ENCODE results near the gene G6PC1. TPM values are rescaled to one million over a fixed set of nuclear protein-coding genes. Genes with fewer than 3 reads are reported as not detected.
"Not testable (repeated sequence)": the region's sequence is repeated elsewhere in the genome, so short reads cannot be mapped to it uniquely, and the experiment has no call there.

G6PC1 gene
- total and polyA plus RNA-seq, 2 experiments from 2014 or later: not detected

GRCh38 chr17:42880776-42881310 is 19.8 kb upstream of the G6PC1 start:
- in situ Hi-C loops (cut with MboI): no loop called here
- no peak for DNase-seq
- H3F3A ChIP-seq (ENCODE audit: insufficient read depth): no peaks in the 10 kb centered on the region
- H3K79me2 ChIP-seq (ENCODE audit: insufficient read depth): no peaks in the 10 kb centered on the region
- no peaks in the 10 kb centered on the region for H3K9me3 ChIP-seq (ENCODE audit: low read depth)
- no peak overlapping the region for H3K4me2 ChIP-seq (ENCODE audit: unreplicated experiment)
- peaks cover 20% of the 10 kb centered on the region for H3K27me3 ChIP-seq (replicated peaks; ENCODE audit: insufficient read depth)
- no peak overlapping the region for H3K9ac ChIP-seq
- no peaks in the 10 kb centered on the region for H3K4me1 ChIP-seq (ENCODE audit: insufficient read depth)
- no peak overlapping the region for H3K4me3 ChIP-seq
- no peaks in the 10 kb centered on the region for H3K36me3 ChIP-seq (ENCODE audit: low read depth)
- H2AFZ ChIP-seq: no peak overlapping the region
- H3K9me2 ChIP-seq (ENCODE audit: insufficient read depth): no peaks in the 10 kb centered on the region
- TF ChIP-seq EZH2phosphoT487 (IDR thresholded peaks at IDR 0.05; ENCODE audit: insufficient read depth, low read depth): no peak
- TF ChIP-seq EZH2 (IDR thresholded peaks at IDR 0.05; ENCODE audit: insufficient read depth, poor library complexity, severe bottlenecking): no peak
- no peak overlapping the region for H3K27ac ChIP-seq
- no peaks in the 10 kb centered on the region for H4K20me1 ChIP-seq (ENCODE audit: insufficient read depth)
- 65 to 67% methylated on average over 5 of the region's 5 CpGs for WGBS, 2 experiments (ENCODE audit: low coverage in 1 of 2, low lambda C conversion rate in 2 of 2, missing lambda C conversion rate in 2 of 2)

GRCh38 chr17:42881706-42882105 is 18.9 kb upstream of the G6PC1 start:
- in situ Hi-C loops (cut with MboI); H3K9ac ChIP-seq; H2AFZ ChIP-seq; H3K27ac ChIP-seq; H3K9me2 ChIP-seq (ENCODE audit: insufficient read depth); H3K36me3 ChIP-seq (ENCODE audit: low read depth); H3K9me3 ChIP-seq (ENCODE audit: low read depth); H3K4me1 ChIP-seq (ENCODE audit: insufficient read depth); H3K4me2 ChIP-seq (ENCODE audit: unreplicated experiment); DNase-seq; H4K20me1 ChIP-seq (ENCODE audit: insufficient read depth); H3K4me3 ChIP-seq; H3F3A ChIP-seq (ENCODE audit: insufficient read depth); H3K79me2 ChIP-seq (ENCODE audit: insufficient read depth): not testable (repeated sequence)
- 65 to 73% methylated on average over 6 of the region's 6 CpGs for WGBS, 2 experiments (ENCODE audit: low coverage in 1 of 2, low lambda C conversion rate in 2 of 2, missing lambda C conversion rate in 2 of 2)
- peaks cover 19% of the 10 kb centered on the region for H3K27me3 ChIP-seq (replicated peaks; ENCODE audit: insufficient read depth)

- H3K27me3 ChIP-seq (replicated peaks; ENCODE audit: insufficient read depth): peaks cover 16% of the 10 kb centered on the region
- H2AFZ ChIP-seq: no peak overlapping the region
- TF ChIP-seq EZH2phosphoT487 (IDR thresholded peaks at IDR 0.05; ENCODE audit: insufficient read depth, low read depth): no peak
- no peak for TF ChIP-seq EZH2 (IDR thresholded peaks at IDR 0.05; ENCODE audit: insufficient read depth, poor library complexity, severe bottlenecking)
- no peaks in the 10 kb centered on the region for H3K9me2 ChIP-seq (ENCODE audit: insufficient read depth)
- no peak for DNase-seq
- H3K9ac ChIP-seq: no peak overlapping the region
- no peaks in the 10 kb centered on the region for H3K36me3 ChIP-seq (ENCODE audit: low read depth)
- H3K9me3 ChIP-seq (ENCODE audit: low read depth): no peaks in the 10 kb centered on the region
- 68 to 74% methylated on average over 8 of the region's 8 CpGs for WGBS, 2 experiments (ENCODE audit: low coverage in 1 of 2, low lambda C conversion rate in 2 of 2, missing lambda C conversion rate in 2 of 2)
- no peaks in the 10 kb centered on the region for H4K20me1 ChIP-seq (ENCODE audit: insufficient read depth)
- in situ Hi-C loops (cut with MboI): no loop called here
- no peaks in the 10 kb centered on the region for H3F3A ChIP-seq (ENCODE audit: insufficient read depth)
- no peak overlapping the region for H3K4me3 ChIP-seq
- H3K27ac ChIP-seq: no peak overlapping the region
- no peaks in the 10 kb centered on the region for H3K4me1 ChIP-seq (ENCODE audit: insufficient read depth)
- H3K4me2 ChIP-seq (ENCODE audit: unreplicated experiment): no peak overlapping the region
- H3K79me2 ChIP-seq (ENCODE audit: insufficient read depth): no peaks in the 10 kb centered on the region
These were observed 18.4 kb upstream of the G6PC1 start for GRCh38 chr17:42882166-42882565.

GRCh38 chr17:42883802-42884558 is 16.6 kb upstream of the G6PC1 start:
- Histone ChIP-seq H3K27me3 (replicated peaks; ENCODE audit: insufficient read depth) (no peaks in the 10 kb centered on the region), H2AFZ (no peak overlapping the region), H4K20me1 (ENCODE audit: insufficient read depth) (no peaks in the 10 kb centered on the region), H3K27ac (no peak overlapping the region), H3K4me1 (ENCODE audit: insufficient read depth) (no peaks in the 10 kb centered on the region), H3K4me3 (no peak overlapping the region), H3K9ac (no peak overlapping the region), H3K9me3 (ENCODE audit: low read depth) (no peaks in the 10 kb centered on the region), H3K36me3 (ENCODE audit: low read depth) (no peaks in the 10 kb centered on the region), H3K4me2 (ENCODE audit: unreplicated experiment) (no peak overlapping the region), H3K79me2 (ENCODE audit: insufficient read depth) (no peaks in the 10 kb centered on the region), H3K9me2 (ENCODE audit: insufficient read depth) (no peaks in the 10 kb centered on the region), H3F3A (ENCODE audit: insufficient read depth) (no peaks in the 10 kb centered on the region)
- 74 to 78% methylated on average over 7 of the region's 7 CpGs for WGBS, 2 experiments (ENCODE audit: low coverage in 1 of 2, low lambda C conversion rate in 2 of 2, missing lambda C conversion rate in 2 of 2)
- DNase-seq: no peak
- in situ Hi-C loops (cut with MboI): no loop called here
- no peak for TF ChIP-seq EZH2 (IDR thresholded peaks at IDR 0.05; ENCODE audit: insufficient read depth, poor library complexity, severe bottlenecking)
- no peak for TF ChIP-seq EZH2phosphoT487 (IDR thresholded peaks at IDR 0.05; ENCODE audit: insufficient read depth, low read depth)

- H3K4me1 ChIP-seq (ENCODE audit: insufficient read depth); H4K20me1 ChIP-seq (ENCODE audit: insufficient read depth); H3K27me3 ChIP-seq (replicated peaks; ENCODE audit: insufficient read depth); H3K9ac ChIP-seq; H3K9me3 ChIP-seq (ENCODE audit: low read depth); DNase-seq; H3K79me2 ChIP-seq (ENCODE audit: insufficient read depth); H3K4me2 ChIP-seq (ENCODE audit: unreplicated experiment); H3K27ac ChIP-seq; H3K9me2 ChIP-seq (ENCODE audit: insufficient read depth); H3K36me3 ChIP-seq (ENCODE audit: low read depth); H2AFZ ChIP-seq; H3F3A ChIP-seq (ENCODE audit: insufficient read depth); H3K4me3 ChIP-seq; in situ Hi-C loops (cut with MboI): not testable (repeated sequence)
- 94 to 95% methylated on average over 3 of the region's 3 CpGs for WGBS, 2 experiments (ENCODE audit: low coverage in 1 of 2, low lambda C conversion rate in 2 of 2, missing lambda C conversion rate in 2 of 2)
These were observed 14.8 kb upstream of the G6PC1 start for GRCh38 chr17:42885806-42886205.

Measured in GM23248 (cell line).